Measurements from ENCODE around the gene TXNRD2.

GRCh38 chr22:19902245-19902715, 39.3 kb downstream of the TXNRD2 start:
- no peak for TF ChIP-seq POLR2A (IDR thresholded peaks at IDR 0.05)
- TF ChIP-seq CTCF (IDR thresholded peaks at IDR 0.05): no peak
- no peak for TF ChIP-seq POLR2AphosphoS5 (IDR thresholded peaks at IDR 0.05)
